KBM-7 (cell line): ENCODE measurements around the gene PRKACA.

Experiments used
- DNase-seq: peaks from one replicate; pipeline ENCODE4 v3.0.0-alpha.2; 2015
- in situ Hi-C: fragments of 300-500 bp; cut with MboI; formaldehyde crosslinking; loops from 2 replicates; pipeline ENCODE4 v1.14.3; 2020; ENCODE audit warnings: low sequenced_read_pairs, low pct_unique_long_range_greater_than_20kb, mixed read lengths

PRKACA gene

GRCh38 chr19:14081797-14082674 is 35.5 kb downstream of the PRKACA start:
- no peak for DNase-seq
- in situ Hi-C loops: no loop called here

GRCh38 chr19:14080887-14081796 is 36.4 kb downstream of the PRKACA start:
- DNase-seq: peak; percentile 99
- in situ Hi-C loops: no loop called here

- DNase-seq: no peak
- in situ Hi-C loops: no loop called here
Measured at GRCh38 chr19:14078411-14078810, 39.2 kb downstream of the PRKACA start.

- no peak for DNase-seq
- in situ Hi-C loops: loop anchor here (25.0 kb wide), 1 partner anchor 187 kb away; the partner anchor contains the start of gene NANOS3
Measured at GRCh38 chr19:14073925-14074838, 43.4 kb downstream of the PRKACA start.

GRCh38 chr19:14073261-14073924 is 44.2 kb downstream of the PRKACA start:
- DNase-seq: peak; percentile 72
- in situ Hi-C loops: loop anchor here (25.0 kb wide), 1 partner anchor 186 kb away; the partner anchor contains the start of gene NANOS3

- in situ Hi-C loops: loop anchor here (25.0 kb wide), 1 partner anchor 185 kb away; the partner anchor contains the start of gene NANOS3
- peak; percentile 42 for DNase-seq
Measured at GRCh38 chr19:14072535-14073260, 44.9 kb downstream of the PRKACA start, which contains the start of gene MISP3. Gene MISP3, plus strand, starts transcription at chr19:14072786. Its CDS starts 524 bp downstream, at chr19:14073310.

- in situ Hi-C loops: loop anchor here (25.0 kb wide), 1 partner anchor 183 kb away; the partner anchor contains the start of gene NANOS3
- no peak for DNase-seq
Measured at GRCh38 chr19:14070268-14071050, 47.1 kb downstream of the PRKACA start.

- in situ Hi-C loops: loop anchor here (25.0 kb wide), 1 partner anchor 179 kb away; the partner anchor contains the start of gene NANOS3
- peak; percentile 34 for DNase-seq
Measured at GRCh38 chr19:14066134-14066533, 51.4 kb downstream of the PRKACA start.

GRCh38 chr19:14063105-14063504 is 54.5 kb downstream of the PRKACA start:
- in situ Hi-C loops: loop anchor here (25.0 kb wide), 1 partner anchor 176 kb away; the partner anchor contains the start of gene NANOS3
- no peak for DNase-seq

GRCh38 chr19:14062558-14062855 is 55.1 kb downstream of the PRKACA start:
- in situ Hi-C loops: loop anchor here (25.0 kb wide), 1 partner anchor 175 kb away; the partner anchor contains the start of gene NANOS3
- no peak for DNase-seq

- in situ Hi-C loops: loop anchor here (25.0 kb wide), 1 partner anchor 175 kb away; the partner anchor contains the start of gene NANOS3
- no peak for DNase-seq
Measured at GRCh38 chr19:14061751-14062557, 55.6 kb downstream of the PRKACA start, which contains the start of gene PALM3. Gene PALM3, minus strand, starts transcription at chr19:14062076. Its CDS starts 96 bp downstream, at chr19:14061980.

GRCh38 chr19:14061081-14061749 is 56.3 kb downstream of the PRKACA start:
- in situ Hi-C loops: loop anchor here (25.0 kb wide), 1 partner anchor 174 kb away; the partner anchor contains the start of gene NANOS3
- no peak for DNase-seq

- in situ Hi-C loops: loop anchor here (25.0 kb wide), 1 partner anchor 172 kb away; the partner anchor contains the start of gene NANOS3
- DNase-seq: no peak
Measured at GRCh38 chr19:14059652-14060155, 57.9 kb downstream of the PRKACA start.

- in situ Hi-C loops: loop anchor here (25.0 kb wide), 1 partner anchor 172 kb away; the partner anchor contains the start of gene NANOS3
- no peak for DNase-seq
Measured at GRCh38 chr19:14059093-14059480, 58.5 kb downstream of the PRKACA start.
